DMS53 treated with DMSO at 0.1 percent for 48 hours (cell line): Measurements from ENCODE around the gene DEGS2.

Experiments
- DNase-seq: peaks from one replicate; lab custom pipeline; 2025; ENCODE audit not compliant: unreplicated experiment; lab: John Stamatoyannopoulos, UW

DEGS2 gene

DNA sequence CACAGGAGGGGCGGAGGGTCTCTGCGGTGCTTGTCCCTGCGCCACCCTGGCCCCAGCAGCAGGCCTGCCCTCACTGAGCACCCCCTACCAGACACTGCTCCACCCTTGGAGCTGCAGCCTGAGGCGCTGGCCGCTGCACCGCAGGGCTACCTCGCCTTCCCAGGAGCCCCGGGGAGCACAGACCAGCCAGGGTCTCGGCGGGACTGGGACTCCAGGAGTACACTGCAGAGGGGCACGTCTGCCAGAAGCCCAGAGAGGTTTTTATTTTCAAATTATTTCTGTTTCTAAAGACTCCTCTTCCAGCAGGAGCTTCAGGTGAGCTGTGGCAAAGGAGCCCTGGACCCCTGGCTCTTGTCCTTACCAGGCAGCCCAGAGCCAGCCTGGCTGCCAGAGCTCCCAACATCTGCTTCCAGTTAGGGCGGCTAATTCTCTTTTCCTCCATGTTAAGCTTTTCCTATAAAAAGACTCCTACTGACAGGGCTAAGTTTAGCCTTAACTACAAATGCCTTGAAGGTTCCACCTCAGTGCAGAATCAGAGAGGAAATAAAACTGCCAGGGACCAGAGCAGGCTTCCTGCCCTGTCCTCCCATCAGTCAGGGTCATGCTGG is 26.4 kb downstream of the DEGS2 start:
- no peak for DNase-seq

- DNase-seq = no peak
Observed at GRCh38 chr14:100132161-100132902, 27.1 kb downstream of the DEGS2 start.

- no peak for DNase-seq
Observed at GRCh38 chr14:100131181-100131580, 28.3 kb downstream of the DEGS2 start.

GRCh38 chr14:100130521-100130920 is 28.9 kb downstream of the DEGS2 start:
- no peak for DNase-seq

- DNase-seq = no peak
Observed at GRCh38 chr14:100129161-100129589, 30.3 kb downstream of the DEGS2 start.

DNA sequence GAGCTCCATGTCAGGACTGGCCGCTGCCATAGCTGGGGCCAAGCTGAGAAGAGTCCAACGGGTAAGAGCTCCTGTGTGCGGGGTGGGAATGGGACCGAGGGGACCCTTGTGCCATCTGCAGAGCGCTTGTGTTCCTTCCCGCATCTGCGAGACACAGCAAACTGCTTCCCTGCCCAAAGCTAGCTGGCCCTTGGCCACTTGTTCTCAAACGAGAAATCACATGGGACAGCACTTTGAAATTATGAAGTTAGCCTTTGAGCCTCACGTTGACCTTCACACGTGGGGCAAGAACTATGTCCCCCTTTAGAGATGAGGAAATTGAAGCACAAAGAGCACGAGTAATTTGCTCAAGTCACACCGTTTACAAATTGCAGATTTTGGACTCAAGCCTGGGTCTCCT is 30.8 kb downstream of the DEGS2 start:
- DNase-seq = no peak

GRCh38 chr14:100127853-100128455 is 31.5 kb downstream of the DEGS2 start:
- no peak for DNase-seq

DNA sequence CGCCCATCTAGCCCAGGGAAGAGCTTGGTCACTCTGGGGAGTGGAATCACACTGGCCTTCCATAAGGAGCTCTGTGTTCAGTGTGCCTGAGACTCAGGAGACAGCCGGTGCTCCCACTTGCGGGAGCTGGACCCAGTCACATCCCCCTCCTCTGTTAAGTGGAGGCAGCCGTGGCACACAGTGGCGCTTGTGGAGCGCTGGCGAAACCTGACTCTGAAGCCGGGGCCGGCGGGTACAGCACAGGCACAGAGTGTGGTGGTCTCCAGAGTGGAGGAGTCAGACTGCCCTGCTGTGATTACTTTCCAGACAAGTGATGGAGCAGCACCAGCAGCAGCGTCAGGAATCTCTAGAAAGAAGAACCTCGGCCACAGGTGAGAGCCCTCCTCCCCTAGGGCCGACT is 33.0 kb downstream of the DEGS2 start:
- DNase-seq = no peak

DNA sequence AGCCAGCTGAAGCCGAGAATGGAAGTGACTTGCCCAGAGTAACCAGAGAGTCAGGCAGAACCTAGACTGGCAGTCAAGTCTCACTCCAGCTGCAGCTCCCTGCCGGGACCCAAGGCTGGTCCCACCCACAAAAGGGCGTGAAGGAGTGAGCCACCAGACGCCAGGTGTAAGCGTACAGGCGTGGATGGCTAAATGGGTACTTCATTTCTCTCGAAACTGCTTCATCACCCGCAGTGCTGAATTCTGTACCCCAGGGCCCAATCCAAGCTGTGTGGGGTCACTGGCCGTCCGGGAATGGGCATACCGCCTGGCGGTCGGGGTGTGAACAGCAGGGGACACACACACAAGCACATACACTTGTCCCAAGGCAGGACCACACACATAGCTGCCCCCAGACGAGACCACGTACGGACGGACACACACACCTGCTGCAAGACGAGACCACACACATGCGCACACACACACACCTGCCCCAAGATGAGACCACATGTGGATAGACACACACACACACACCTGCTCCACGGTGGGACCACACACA is 34.8 kb downstream of the DEGS2 start:
- DNase-seq = no peak

DNA sequence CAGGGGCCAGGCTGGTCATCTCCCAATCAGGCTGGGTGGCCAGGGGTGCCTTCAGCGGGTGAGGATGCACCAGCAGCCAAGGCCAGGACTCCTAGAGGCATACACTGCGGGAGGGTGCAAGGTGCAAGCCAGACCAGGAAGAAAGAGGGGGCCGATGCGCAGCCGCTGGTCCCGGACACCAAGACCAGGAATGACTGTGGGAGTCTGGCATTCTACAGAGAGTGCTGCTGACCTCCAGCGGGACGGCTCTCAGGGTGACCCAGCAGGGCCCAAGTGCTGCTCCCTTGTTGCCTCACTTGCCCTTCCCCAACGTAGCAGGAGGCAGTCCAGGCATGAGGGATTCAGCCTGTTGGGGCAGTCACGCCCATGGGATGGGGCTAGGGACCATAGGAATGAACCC is 35.8 kb downstream of the DEGS2 start:
- no peak for DNase-seq

- DNase-seq = no peak
Observed at GRCh38 chr14:100122481-100123223, 36.8 kb downstream of the DEGS2 start.

DNA sequence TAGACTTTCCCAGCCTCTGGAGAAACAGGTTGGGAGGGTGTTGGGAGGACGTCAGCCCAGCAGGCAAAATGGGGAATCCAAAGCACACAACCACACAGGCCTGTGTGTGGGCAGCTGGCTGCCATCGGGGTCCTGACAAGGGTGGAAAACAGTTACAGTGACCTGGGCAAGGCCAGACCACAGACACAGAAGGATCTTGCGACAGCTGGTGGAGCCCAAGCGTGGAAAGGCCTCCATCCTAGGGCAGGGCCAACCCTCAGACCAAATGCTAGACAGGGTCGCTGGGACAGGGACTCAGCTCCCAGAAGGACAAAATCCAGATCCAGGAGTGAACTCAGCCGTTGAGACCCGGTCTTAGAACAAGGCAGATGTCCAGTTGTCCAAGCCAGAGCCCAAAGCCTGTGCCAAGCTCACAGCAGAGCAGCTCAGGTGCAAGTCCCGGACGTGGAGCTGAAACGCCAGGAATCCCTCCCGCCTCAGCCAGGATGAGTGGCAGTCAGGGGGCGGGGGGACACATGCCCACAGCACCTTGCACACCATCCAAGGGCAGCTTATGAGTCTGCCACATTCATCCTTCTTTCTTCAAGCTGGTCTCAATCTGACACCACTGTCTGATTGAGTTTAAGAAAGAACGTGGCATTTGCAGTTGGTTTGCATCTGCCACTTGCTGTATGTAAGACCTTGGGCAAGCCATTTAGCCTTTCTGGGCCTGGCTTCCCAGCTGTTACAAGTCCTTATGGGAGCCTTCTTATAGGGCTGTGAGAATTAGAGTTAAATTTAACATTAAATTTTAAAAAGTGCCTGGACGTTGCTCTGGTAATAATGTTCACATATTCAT is 37.6 kb downstream of the DEGS2 start:
- no peak for DNase-seq

- no peak for DNase-seq
Observed at GRCh38 chr14:100120522-100121269, 38.7 kb downstream of the DEGS2 start.

DNA sequence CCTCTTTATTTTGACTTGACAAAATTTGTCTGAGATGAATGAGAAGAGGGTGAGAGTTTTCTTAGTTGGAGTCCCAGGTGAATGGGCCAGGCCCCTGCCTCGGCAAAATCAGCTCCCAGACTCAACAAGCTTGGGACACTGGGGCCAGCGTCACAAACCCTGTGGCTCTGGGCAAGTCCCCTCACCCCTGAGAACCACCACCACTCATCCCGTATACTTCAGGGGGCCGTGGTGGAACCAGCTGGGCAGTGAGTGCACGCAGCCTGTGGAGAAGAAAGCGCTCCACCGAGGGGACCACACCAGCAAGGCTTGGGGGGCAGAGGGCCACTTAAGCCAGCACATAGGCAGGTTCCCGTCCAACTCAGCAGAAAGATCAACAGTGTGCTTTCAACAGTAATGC is 40.2 kb downstream of the DEGS2 start:
- DNase-seq = no peak

- DNase-seq = no peak
Observed at GRCh38 chr14:100118396-100119011, 40.9 kb downstream of the DEGS2 start.

- peak; percentile 36 for DNase-seq
Observed at GRCh38 chr14:100117633-100118395, 41.6 kb downstream of the DEGS2 start.

GRCh38 chr14:100117026-100117425 is 42.4 kb downstream of the DEGS2 start:
- DNase-seq = no peak

DNA sequence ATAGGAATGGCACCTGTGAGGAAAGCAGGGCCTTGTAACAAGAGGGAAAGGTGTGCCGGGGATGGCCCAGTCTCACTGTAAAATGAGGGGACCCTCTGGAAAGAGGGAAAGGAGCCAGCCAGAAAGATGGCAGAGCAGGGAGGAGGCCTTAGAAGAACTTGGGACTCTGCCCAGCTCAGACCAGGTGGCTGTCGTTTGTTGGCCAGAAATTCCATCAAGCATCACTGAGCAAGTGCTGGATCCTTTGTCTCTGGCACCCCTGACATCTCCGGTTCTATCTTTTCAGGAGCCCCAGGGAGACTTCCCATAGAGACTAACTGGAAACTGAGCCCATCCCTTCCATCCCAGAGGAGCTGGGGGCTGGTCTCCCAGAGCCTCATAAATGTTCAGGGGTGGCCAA is 43.3 kb downstream of the DEGS2 start:
- no peak for DNase-seq

DNA sequence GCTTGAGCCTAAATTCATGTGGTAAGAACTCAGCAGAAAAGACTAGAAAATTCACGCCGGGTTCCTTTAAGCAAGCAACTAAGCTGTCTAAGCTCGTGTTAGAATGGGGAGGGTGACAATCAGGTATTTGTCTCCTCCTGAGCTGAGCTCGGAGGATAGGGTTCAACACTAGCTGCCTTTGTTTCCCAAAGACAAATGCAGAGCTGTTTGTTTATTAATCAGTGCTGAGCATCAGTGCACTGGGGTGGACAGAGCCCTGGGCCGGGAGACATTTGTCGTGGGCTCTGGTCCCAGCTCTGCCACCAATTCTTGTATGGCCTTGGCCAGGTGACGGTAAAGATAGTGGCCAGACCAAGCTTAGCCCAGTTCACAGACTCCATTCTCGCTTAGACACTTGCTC is 43.7 kb downstream of the DEGS2 start:
- DNase-seq = no peak
